ENCODE measurements around the gene LPIN3. TPM values are rescaled to one million over a fixed set of nuclear protein-coding genes. Genes with fewer than 3 reads are reported as not detected.

Gene LPIN3
- total and polyA plus RNA-seq, 12 donors, result 11.1 to 45.5 (median 18.2) TPM

- peaks cover 0 to 11% (median 0%) of the 10 kb centered on the region in 7 donors for H3K27me3 ChIP-seq
- no peak for TF ChIP-seq CTCF (IDR thresholded peaks at IDR 0.05)
These were observed 5.0 kb upstream of the LPIN3 start for GRCh38 chr20:41335591-41335990.

GRCh38 chr20:41336711-41337492 is 3.7 kb upstream of the LPIN3 start:
- 80 to 89% methylated on average over 4 of the region's 4 CpGs for WGBS, 2 donors
- intact Hi-C loops (cut with DNase I), result loop anchor here in 9 of 10 donors (5.0 to 10.0 kb wide), 10 partner anchors 72 to 372 kb away; partner anchors contain the start of gene PLCG1 (in 2 of the 9)
- peaks cover 3 to 43% (median 33%) of the 10 kb centered on the region in 9 donors for H3K4me1 ChIP-seq
- no peaks in the 10 kb centered on the region for H3K36me3 ChIP-seq
- no peak for ATAC-seq
- peaks cover 0 to 11% (median 0%) of the 10 kb centered on the region in 7 donors for H3K27me3 ChIP-seq
- no peaks in the 10 kb centered on the region for H3K9me3 ChIP-seq
- no peak for DNase-seq
- TF ChIP-seq CTCF (IDR thresholded peaks at IDR 0.05), result no peak
- no peak overlapping the region for H3K4me3 ChIP-seq
- H3K27ac ChIP-seq, result no peak overlapping the region

More at GRCh38 chr20:41335591-41335990, 5.0 kb upstream of the LPIN3 start:
- DNase-seq (no peak), ATAC-seq (no peak)
- Histone ChIP-seq H3K4me1 (peaks cover 3 to 31% (median 23%) of the 10 kb centered on the region in 9 donors), H3K4me3 (no peak overlapping the region), H3K36me3 (no peaks in the 10 kb centered on the region), H3K27ac (peak overlapping the region in 8 of 10 donors; percentile 45 to 81 (median 74)), H3K9me3 (no peaks in the 10 kb centered on the region)
- 72 to 81% methylated on average over 1 of the region's 1 CpG for WGBS, 2 donors
- intact Hi-C loops (cut with DNase I), result loop anchor here in 9 of 10 donors (5.0 to 10.0 kb wide), 10 partner anchors 71 to 371 kb away; partner anchors contain the start of gene PLCG1 (in 2 of the 9)

- intact Hi-C loops (cut with DNase I), result loop anchor here (1.0 to 10.0 kb wide), 24 partner anchors 71 to 375 kb away; partner anchors contain the start of genes PLCG1 (in 5 of the 10) and CHD6 (in 1 of the 10)
- 4 to 6% methylated on average over 25 of the region's 25 CpGs for WGBS, 2 donors
- H3K9me3 ChIP-seq, result no peaks in the 10 kb centered on the region
- DNase-seq (peak; percentile 85 to 86), ATAC-seq (peak; percentile 69 to 89 (median 84))
- TF ChIP-seq CTCF (IDR thresholded peaks at IDR 0.05), result peak; percentile 98 to 100 (median 99)
- peaks cover 3 to 45% (median 24%) of the 10 kb centered on the region in 9 donors for H3K4me1 ChIP-seq
- peak overlapping the region in 9 of 10 donors; percentile 36 to 67 (median 59) for H3K4me3 ChIP-seq
- no peaks in the 10 kb centered on the region for H3K36me3 ChIP-seq
- H3K27me3 ChIP-seq, result peaks cover 0 to 11% (median 0%) of the 10 kb centered on the region in 7 donors
- peak overlapping the region; percentile 40 to 86 (median 80) for H3K27ac ChIP-seq
These were observed 679 bp upstream of the LPIN3 start for GRCh38 chr20:41339957-41340326.
